ENCODE measurements around the gene LTBP1. TPM values are rescaled to one million over a fixed set of nuclear protein-coding genes. Genes with fewer than 3 reads are reported as not detected.

Gene LTBP1
- total and polyA plus RNA-seq, 2 donors (not counting 1 experiment from before 2014, with no cell fraction given) = 0.69 TPM; not detected in 1

DNA sequence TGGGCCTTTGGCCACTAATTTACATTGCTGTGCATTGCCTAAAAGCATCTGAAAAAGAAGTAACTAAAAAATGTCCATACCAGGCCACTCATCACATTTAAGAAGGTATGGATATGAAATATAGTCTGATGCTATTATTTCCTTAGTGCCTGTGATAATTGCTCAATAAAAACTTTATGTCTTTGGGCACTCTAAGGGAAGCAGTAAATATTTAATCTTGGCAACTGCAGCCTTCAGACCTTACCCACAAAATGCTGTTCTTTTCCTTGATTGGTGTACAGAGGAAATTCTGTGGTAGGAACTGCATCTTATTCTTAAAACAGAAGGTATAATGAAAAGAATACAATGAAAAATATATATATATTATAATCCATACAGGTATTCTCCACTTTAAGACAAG, 403.9 kb downstream of the LTBP1 start:
- ChIA-PET POLR2A (no interaction called here), CTCF (no interaction called here)
- no peak for ATAC-seq (ENCODE audit: low read depth)
- Histone ChIP-seq H4K20me1 (ENCODE audit: control insufficient read depth, insufficient read depth, low read length, poor library complexity, severe bottlenecking) (no peaks in the 10 kb centered on the region), H3K36me3 (replicated peaks in 1 of 2; ENCODE audit: control extremely low read depth in 1 of 2, control insufficient read depth in 1 of 2, extremely low read depth in 1 of 2, insufficient read depth in 2 of 2, low read length in 1 of 2) (no peaks in the 10 kb centered on the region), H3K4me1 (ENCODE audit: control insufficient read depth in 2 of 2, insufficient read depth in 2 of 2, low read length in 2 of 2) (no peaks in the 10 kb centered on the region), H3K4me2 (replicated peaks; ENCODE audit: low read depth, low read length, poor library complexity, severe bottlenecking) (no peak overlapping the region), H3K27me3 (replicated peaks in 1 of 4; ENCODE audit: control extremely low read depth in 1 of 4, control insufficient read depth in 3 of 4, insufficient read depth in 4 of 4, low read length in 3 of 4) (no peaks in the 10 kb centered on the region), H3K4me3 (ENCODE audit: control extremely low read depth in 1 of 5, extremely low read depth in 1 of 5, insufficient read depth in 1 of 5, low read depth in 2 of 5, low read length in 4 of 5) (no peak overlapping the region), H3K27ac (ENCODE audit: low read length in 2 of 2) (no peak overlapping the region), H3K9me3 (ENCODE audit: control extremely low read depth in 1 of 3, control insufficient read depth in 2 of 3, insufficient read depth in 1 of 3, low read length in 2 of 3) (peaks cover 2 to 5% (median 2%) of the 10 kb centered on the region in 3 donors), H2AFZ (ENCODE audit: insufficient read depth, low read depth, low read length, poor library complexity, severe bottlenecking) (no peak overlapping the region), H3K9ac (ENCODE audit: low read length) (no peak overlapping the region), H3K79me2 (ENCODE audit: control insufficient read depth, insufficient read depth, low read length) (no peaks in the 10 kb centered on the region)
- Mint-ChIP-seq H3K4me1 (no peaks in the 10 kb centered on the region), H3K4me3 (no peak overlapping the region), H3K9me3 (ENCODE audit: insufficient read depth) (peaks cover 4% of the 10 kb centered on the region), H3K27ac (no peak overlapping the region), H3K27me3 (no peaks in the 10 kb centered on the region)
- TF ChIP-seq, protein P1, sequence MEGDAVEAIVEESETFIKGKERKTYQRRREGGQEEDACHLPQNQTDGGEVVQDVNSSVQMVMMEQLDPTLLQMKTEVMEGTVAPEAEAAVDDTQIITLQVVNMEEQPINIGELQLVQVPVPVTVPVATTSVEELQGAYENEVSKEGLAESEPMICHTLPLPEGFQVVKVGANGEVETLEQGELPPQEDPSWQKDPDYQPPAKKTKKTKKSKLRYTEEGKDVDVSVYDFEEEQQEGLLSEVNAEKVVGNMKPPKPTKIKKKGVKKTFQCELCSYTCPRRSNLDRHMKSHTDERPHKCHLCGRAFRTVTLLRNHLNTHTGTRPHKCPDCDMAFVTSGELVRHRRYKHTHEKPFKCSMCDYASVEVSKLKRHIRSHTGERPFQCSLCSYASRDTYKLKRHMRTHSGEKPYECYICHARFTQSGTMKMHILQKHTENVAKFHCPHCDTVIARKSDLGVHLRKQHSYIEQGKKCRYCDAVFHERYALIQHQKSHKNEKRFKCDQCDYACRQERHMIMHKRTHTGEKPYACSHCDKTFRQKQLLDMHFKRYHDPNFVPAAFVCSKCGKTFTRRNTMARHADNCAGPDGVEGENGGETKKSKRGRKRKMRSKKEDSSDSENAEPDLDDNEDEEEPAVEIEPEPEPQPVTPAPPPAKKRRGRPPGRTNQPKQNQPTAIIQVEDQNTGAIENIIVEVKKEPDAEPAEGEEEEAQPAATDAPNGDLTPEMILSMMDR (IDR thresholded peaks at IDR 0.05) = no peak
- intact Hi-C loops (cut with micrococcal nuclease) = no loop called here
- no peak for DNase-seq

DNA sequence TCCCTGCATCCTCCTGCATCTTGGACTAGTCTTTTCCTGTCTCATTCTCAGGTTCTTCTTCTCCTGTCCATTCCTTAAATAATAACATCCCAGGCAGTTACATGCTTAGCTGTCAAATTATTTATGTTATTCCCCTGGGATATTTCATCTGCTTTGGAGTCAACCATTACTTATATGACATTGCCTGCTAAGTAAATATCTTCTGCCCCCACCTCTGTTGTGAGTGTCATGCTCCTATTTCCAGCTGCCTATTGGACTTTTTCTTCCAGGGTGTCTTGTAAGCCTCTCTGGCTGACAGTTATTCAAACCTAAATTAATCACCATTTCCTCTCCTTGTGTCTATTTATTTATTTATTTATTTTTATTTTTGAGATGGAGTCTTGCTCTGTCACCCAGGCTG, 405.0 kb downstream of the LTBP1 start:
- TF ChIP-seq, protein P1 (IDR thresholded peaks at IDR 0.05) = no peak
- no peak for TF ChIP-seq EZH2 (IDR thresholded peaks at IDR 0.05; ENCODE audit: borderline replicate concordance, insufficient read depth, low read depth, low read length, poor library complexity, severe bottlenecking)
- H3K4me1 Mint-ChIP-seq = no peaks in the 10 kb centered on the region
- Histone ChIP-seq H4K20me1 (ENCODE audit: control insufficient read depth, insufficient read depth, low read length, poor library complexity, severe bottlenecking) (no peaks in the 10 kb centered on the region), H3K36me3 (replicated peaks in 1 of 2; ENCODE audit: control extremely low read depth in 1 of 2, control insufficient read depth in 1 of 2, extremely low read depth in 1 of 2, insufficient read depth in 2 of 2, low read length in 1 of 2) (no peaks in the 10 kb centered on the region), H3K79me2 (ENCODE audit: control insufficient read depth, insufficient read depth, low read length) (no peaks in the 10 kb centered on the region), H3K27ac (ENCODE audit: low read length in 2 of 2) (no peak overlapping the region), H3K4me1 (ENCODE audit: control insufficient read depth in 2 of 2, insufficient read depth in 2 of 2, low read length in 2 of 2) (no peaks in the 10 kb centered on the region), H2AFZ (ENCODE audit: insufficient read depth, low read depth, low read length, poor library complexity, severe bottlenecking) (no peak overlapping the region), H3K4me2 (replicated peaks; ENCODE audit: low read depth, low read length, poor library complexity, severe bottlenecking) (no peak overlapping the region), H3K9ac (ENCODE audit: low read length) (no peak overlapping the region), H3K4me3 (ENCODE audit: control extremely low read depth in 1 of 5, extremely low read depth in 1 of 5, insufficient read depth in 1 of 5, low read depth in 2 of 5, low read length in 4 of 5) (no peak overlapping the region), H3K27me3 (replicated peaks in 1 of 4; ENCODE audit: control extremely low read depth in 1 of 4, control insufficient read depth in 3 of 4, insufficient read depth in 4 of 4, low read length in 3 of 4) (no peaks in the 10 kb centered on the region), H3K9me3 (ENCODE audit: control extremely low read depth in 1 of 3, control insufficient read depth in 2 of 3, insufficient read depth in 1 of 3, low read length in 2 of 3) (peaks cover 3 to 12% (median 10%) of the 10 kb centered on the region in 3 donors)
- peaks cover 7% of the 10 kb centered on the region for H3K9me3 Mint-ChIP-seq (ENCODE audit: insufficient read depth)
- no peak overlapping the region for H3K27ac Mint-ChIP-seq
- H3K27me3 Mint-ChIP-seq = no peaks in the 10 kb centered on the region
- H3K4me3 Mint-ChIP-seq = no peak overlapping the region
- POLR2A ChIA-PET = no interaction called here
- ATAC-seq (ENCODE audit: low read depth) = no peak
- intact Hi-C loops (cut with micrococcal nuclease) = no loop called here
- CTCF ChIA-PET = no interaction called here
- no peak for DNase-seq
